Activated CD8-positive, alpha-beta memory T cell treated with anti-CD3 and anti-CD28 coated beads, Interleukin-2, amount 50 U/mL, for 24 hours (primary cell): ENCODE results near the gene FAM13C.

Source experiments
- DNase-seq: peaks from one replicate; pipeline ENCODE4 v3.0.0-alpha.2; 2020; ENCODE audit errors: extremely low read depth

The FAM13C gene

DNA sequence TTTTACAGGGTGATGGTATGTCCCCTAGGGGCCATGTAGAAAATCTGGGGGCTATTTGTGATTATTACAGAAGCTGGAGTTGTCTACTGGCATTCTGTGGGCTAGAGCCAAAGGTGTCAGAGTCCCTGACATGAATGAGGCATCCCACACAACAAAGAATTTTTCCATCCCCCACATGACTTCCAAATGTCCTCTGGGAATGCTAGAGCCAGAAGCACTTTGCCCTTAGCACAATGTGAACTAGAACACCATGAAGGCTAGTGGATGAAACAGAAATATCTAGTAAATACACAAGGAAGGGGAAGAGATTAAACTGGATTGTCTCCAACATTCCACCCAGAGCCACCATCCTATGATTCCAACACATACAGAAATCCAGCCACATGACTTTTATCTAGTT is 46.9 kb downstream of the FAM13C start:
- no peak for DNase-seq

DNA sequence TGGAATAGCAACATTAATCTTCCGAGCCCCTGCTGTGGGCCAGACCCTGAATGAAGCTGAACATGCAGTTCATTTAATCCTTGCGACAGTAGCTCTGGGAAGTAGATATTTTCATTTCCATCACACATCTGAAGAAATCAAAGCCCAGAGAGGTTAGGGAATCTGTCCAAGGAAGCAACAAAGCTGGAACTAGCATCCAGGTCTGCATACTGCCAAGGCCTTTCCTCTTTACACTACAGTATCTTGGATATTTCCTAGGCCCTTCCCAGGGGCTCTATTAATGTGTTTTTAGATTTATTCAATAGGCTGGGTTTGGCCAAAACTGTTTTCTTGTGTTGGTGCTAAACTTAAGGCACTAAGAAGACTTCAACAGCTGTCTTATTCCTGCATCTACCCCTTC is 48.1 kb downstream of the FAM13C start:
- no peak for DNase-seq

DNA sequence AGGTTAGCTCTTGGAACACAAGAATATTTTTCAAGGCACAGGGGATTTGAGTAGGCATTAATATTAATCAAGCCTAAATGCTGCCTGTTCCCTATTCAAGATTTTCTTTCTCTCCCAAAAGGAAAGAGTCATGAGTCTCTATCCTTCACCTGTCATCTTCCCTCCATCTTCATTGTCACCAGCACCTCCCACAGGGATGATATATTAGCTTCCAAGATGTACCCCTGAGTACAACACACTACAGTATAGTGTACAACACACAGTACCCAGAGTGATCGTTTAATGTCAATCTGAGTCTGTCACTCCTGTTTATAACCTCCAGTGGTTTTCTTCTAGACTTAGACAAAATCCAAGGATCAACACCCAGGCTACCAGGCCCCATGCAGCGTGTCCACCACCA is 50.1 kb downstream of the FAM13C start:
- no peak for DNase-seq

DNA sequence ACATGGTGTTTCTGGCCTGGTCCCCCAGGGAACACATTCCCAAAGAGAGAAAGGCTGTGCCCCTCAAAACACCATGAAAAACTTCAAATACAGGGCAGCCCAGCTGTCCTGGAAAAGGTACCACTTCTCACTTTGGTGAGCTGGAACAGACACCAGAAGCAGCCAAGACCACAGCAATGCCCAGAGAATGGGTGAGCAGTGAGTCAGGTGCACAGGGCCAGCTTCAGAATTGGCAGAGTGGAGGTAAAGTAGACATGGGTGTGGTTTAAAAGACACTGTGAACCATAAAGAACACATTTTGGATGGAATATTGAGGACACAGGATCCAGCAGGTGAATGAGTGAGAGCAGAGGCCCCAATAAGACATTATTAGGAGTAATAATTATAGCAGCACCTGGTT is 51.3 kb downstream of the FAM13C start:
- no peak for DNase-seq

DNA sequence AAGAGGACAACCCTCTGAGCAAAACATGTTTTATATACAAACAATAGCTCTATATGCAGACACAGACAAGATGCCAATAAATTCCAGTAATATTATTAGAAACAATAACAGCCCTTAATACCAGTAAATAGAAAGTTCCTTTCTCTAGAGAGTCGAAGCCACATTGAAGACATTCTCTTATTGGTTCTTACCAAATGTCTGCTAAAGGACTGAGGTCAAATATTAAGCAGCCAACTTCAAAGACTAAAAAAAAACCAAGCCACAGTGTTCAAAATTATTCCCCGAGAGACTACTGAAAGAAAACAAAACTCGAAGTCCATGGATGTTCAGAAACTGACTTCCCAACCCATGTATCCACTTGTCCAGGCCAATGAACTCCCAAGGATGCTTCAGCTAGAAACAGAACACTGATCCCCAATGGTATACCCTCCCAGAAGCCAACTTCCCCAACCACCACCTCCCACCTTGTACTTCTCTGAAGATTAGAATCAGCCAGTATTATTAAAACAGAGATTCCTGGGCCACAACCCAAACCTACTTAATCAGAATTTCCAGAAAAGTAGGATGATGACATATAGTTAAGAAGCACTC is 51.9 kb downstream of the FAM13C start:
- DNase-seq: no peak

DNA sequence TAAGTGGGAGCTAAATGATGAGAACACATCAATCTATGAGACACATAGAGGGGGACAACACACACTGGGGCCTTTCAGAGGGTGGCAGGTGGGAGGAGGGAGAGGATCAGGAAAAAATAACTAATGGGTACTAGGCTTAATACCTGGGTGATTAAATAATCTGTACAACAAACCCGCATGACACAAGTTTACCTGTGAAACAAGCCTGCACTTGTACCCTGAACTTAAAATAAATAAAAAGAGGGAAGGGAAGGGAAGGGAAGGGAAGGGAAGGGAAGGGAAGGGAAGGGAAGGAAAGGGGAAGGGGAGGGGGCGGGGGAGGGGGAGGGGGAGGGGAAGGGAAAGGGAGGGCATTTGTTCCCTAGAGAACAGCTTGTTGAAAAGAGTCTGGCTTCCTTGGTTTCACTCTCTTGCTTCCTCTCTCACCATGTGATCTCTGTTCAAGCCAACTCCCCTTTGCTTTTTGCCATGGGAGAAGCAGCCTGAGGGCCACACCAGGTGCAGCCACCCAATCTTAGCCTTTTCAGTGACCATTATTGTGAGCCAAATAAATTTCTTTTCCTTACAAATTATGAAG is 57.7 kb downstream of the FAM13C start:
- DNase-seq: no peak

DNA sequence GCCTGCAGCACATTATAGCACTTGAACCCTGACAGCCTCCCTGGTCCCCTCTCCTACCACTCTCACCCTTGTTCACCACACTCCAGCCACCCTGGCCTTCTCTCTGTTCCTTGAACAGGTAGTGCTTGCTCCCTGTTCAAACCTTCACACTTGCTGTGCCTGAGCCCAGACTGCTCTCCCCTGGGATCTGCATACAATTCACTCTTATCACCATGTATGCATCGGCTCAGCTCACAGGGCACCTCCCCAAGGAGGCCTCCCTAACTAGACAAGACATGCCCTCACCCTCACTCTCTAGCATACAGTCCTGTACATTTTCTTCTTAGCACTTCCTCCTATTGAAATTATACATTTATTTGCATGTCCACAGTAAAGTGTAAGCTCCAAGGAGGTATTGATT is 59.3 kb downstream of the FAM13C start:
- DNase-seq: no peak

DNA sequence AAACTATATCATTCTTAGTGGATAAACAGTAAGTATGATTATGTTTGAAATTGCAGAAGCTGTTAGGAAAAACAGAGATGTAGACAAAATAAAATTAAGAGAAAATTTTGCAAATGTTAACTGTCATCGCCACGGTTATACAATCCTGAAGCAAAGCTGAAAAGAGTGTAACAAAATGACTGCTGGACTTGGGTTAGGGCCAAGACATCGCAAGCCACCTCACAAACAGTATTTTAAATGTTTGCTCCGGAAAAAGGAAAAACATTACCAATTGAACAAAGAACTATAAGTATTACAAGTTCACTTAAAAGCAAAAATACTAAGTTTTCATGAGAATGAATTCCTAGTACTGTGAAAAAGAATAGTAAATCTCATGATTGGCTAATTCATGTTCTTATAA is 60.0 kb downstream of the FAM13C start:
- no peak for DNase-seq

DNA sequence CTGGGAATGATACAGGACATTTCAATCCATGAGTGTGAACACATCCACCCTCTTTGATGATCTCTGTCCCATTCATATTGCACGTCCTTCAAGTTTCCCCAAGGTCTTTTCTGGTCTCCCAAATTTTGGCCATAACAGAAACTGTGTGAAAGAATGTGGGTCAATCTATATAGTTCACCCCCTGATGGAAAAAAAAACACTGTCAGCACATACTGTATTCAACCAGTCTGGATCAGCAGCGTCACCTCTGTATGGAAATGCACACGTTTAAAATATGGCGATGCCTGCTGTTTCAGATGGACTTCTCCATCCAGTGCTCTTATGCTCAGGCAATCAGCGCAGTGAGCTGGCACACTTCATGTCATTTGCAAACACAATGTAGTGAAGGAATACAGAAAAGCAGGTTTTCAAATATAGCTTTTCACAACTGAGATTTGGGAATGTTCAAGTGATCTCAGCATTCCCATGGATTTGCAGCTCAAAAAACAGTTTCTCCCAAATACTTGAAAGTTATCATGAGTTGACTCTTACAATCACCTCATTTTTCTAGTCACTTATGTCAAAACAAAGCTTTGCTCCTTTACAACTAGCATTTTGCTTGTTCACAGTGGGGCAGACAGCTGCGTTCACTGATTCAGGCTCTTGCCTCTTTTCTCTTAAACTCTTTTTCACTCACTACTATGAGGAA is 61.1 kb downstream of the FAM13C start:
- DNase-seq: no peak

DNA sequence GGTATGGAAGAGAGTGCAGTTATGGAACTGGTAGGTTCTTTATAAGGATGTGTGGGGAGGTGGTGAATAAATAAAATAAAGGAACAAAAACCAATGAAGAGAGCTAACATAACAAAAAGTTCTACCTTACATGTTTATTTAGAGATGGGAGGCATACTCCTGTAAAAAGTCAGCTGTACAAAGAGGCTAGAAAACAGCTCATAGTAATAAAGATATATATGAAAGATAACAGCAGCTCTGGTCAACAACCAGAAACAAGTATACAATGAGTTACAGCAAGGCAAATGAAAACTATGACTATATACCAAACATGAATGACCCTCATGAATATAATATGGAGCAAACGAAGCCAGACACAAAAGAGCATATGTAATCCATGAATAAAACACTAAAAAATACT is 62.0 kb downstream of the FAM13C start:
- no peak for DNase-seq

DNA sequence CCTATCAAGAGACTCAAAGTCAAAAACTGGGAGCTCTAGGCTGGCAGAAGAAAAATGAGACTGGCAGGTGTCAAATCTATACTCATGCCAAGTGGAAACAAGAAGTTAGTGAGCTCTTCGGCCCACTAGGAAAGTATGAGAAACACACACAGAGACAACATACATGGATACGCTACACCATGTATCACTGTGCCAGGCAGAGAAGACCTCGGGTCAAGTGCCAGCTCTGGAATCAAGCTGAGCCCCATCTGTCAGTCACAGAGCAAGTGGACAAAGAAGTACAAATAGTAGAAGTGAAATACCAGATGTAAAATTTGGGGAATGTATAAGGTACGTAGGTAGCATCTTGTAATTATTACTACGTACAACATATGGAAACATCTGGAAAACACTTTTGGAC is 62.4 kb downstream of the FAM13C start:
- no peak for DNase-seq

DNA sequence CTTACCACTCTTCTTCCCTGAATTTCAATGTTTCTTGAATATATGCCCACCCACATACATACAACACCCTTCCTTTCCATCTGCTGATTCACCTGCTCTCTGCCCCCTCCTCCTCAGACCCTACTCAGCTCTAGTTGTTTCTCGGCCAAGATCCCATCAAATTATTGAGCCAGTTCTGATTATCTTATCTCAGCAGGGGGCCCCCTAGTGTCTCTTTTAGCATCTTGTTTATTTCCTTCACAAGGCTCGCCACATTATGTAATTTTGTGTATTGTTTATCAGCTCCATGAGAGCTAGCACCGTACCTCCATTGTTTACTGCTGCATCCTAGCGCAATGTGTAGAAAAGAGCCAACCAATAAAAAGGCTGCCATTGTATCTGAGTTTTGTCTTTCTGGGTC is 71.9 kb downstream of the FAM13C start:
- DNase-seq: no peak

DNA sequence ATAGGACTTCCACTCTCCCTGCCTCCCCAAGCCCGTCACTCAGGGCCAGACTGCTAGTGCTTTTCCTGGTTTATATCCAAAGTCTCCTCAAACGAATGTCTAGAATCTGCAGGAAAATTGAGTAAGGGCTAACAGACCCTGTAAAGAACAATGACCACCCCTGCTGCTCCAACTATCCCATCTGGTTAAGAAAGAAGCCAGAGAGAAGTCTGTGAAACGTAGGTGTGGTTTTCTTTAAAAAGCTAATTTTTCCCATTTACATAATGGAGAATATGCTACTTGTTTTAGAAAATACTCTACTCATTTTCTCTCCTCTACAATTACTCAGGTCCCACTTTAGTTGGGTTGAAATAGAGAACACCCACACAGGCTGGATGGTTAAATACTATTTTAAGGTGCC is 72.5 kb downstream of the FAM13C start:
- DNase-seq: no peak

DNA sequence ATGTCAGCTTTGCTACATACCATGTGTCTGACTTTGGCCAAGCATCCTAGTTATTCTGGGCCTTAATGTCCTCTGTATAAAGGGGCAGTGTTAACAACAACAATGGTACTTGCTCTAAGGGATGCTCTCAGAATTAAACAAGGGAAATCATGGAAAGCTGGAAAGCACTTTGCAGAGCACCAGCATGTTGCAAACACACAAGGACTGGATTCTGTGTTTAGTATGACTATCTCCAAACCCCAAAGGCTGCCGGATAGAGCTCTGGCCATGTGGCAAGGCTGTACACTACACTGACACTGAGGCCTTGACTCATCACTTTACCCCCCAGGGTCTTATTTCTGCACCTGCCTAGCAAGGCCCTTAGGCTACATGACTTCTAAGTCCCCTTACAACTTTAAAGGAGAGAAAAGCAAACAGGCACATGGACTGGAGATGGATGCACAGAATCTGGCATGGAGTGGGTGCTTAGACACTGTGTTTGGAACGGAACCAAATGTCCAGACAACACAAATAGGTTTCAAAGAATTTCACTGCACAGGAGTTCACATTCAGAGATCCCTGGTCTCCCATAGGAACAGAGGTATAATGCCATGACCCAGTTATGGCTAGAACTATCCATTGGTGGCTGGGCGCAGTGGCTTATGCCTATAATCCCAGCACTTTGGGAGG is 74.6 kb downstream of the FAM13C start:
- no peak for DNase-seq

DNA sequence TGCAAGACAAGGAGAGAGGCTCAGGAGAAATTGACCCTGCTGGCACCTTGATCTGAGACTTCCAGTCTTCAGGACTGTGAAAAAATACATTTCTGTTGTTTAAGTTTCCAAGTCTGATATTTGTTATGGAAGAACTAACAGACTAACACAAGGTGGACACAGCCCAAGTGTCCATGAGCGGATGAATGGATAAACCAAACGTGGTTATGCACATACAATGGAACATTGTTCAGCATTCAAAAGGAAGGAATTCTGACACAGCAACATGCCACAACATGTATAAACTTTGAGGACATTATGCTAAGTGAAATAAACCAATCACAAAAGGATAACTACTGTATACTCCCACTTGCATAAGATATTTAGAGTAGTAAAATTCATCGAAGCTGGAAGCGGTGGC is 76.5 kb downstream of the FAM13C start:
- no peak for DNase-seq

DNA sequence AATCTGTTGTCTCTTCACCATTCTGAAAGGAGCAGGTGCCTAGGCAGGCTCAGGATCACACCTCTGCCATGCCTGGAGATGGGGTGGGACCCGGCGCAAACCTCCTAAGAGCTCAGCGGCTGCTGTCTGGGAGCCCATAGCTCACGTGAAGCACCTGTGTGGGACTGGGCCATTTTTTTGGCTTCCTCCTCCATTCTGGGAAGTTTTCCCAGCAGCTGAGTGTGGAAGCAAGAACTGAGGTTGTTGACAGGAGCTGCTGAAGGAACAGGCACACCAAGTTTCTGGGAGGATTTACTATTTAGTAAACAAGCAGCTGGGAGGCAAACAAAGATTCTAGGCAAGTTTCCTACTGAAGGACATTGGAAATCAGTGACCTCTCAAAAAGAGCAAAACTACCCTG is 77.3 kb downstream of the FAM13C start:
- no peak for DNase-seq

DNA sequence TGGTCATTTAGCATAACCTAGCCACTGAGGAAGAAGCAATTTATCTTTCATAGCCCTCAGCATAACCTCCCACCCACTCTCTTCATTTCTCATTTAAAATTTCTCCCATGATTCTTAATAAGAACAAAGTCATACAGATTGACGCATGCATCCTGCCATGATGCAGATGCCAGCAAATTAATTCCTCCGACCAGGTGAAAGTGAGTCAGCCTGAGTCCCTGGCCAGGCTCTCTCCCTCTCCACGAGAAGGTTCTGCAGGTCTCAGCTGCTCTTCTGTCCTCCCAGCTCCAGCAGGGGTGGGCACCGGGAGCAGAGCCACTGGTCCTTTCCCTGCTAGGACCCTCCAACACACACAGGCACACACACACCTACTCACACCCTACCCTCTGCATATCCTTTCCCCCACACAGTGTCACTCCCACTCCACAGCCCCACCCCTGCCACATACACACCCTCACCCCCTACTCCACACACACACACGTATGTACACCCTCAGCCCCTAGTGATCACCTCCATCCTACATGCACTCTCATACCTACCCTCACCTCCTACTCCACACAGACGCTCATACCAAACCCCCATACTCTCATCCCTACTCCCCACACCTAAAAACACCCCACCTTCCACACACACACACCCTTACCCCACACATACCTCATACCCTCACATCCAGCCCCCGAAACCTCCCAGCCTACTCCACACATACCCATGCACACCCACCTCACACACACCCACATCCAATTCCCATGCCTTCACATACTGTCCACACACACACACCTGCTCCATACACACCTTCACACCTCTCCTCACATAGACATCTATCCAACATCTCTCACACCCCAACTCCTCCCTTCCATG is 78.0 kb downstream of the FAM13C start:
- DNase-seq: no peak

DNA sequence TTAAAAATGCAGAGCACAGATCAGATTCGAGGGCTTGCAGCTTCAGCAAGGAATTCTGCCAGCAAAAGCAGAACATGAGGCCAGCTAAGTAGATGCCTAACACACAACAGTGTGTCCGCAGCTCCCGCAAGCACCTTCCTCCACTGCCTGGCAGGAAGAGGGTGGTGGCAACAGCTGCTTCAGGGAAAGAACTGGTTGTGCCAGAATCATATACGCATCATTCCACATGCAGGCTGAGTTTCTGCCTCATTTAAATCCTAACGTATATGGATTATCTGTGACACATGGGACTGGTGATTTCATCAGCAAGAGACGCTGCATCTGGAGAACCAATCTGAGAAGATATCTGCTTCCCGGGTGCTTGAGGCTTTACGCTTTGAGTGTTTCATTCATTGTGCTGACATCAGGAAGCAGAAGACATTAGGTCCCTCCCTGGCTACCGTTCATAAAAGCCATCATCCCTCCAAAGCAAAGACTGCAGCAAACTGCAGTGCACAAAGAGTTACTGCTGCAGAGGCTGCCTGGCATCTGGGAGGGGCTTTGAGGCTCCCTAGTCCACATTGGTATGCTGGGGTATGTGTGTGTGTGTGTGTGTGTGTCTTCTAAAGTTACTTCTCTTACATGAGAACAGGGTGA is 78.8 kb downstream of the FAM13C start:
- no peak for DNase-seq

DNA sequence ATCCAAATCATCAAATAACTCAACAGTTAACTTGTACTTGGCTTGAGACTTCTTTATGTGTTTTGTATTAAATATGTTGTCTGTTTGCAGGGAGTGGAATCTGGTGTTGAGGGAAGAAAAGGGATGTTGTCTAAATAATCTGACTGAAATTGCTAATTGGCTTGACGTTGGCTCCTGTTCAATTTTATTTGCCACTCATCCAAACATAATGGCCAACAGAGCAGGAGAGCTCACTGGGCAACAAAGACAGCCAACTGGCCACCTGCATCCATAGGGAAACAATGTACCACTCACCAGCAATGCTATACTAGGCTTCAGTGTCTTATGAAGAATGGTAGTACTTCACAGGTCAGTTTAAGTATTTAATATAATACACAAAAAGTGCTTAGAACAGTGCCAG is 80.5 kb downstream of the FAM13C start:
- no peak for DNase-seq

DNA sequence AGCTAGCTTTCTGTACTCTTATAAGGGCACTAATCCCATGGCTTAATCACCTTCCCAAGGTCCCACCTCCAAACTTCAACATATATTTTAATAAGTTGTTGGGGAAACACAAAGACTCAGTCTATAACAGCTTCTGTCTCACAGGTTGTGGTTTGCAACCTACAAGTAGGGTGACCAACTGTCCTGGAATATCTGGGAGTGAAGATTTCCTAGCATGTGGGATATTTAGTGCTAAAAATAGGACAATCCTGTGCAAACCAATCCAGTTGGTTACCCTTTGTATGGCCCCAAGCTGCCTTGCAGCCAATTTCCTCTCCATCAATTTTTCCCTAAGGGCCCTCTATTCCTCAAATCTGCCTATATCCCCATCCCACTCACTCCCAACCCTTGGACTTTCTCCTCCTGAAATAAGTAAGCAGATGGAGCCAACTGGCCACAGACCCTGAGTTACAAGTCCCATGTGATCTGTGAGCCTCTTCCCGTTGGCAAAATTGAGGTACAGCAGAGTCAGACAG is 82.3 kb downstream of the FAM13C start:
- no peak for DNase-seq

DNA sequence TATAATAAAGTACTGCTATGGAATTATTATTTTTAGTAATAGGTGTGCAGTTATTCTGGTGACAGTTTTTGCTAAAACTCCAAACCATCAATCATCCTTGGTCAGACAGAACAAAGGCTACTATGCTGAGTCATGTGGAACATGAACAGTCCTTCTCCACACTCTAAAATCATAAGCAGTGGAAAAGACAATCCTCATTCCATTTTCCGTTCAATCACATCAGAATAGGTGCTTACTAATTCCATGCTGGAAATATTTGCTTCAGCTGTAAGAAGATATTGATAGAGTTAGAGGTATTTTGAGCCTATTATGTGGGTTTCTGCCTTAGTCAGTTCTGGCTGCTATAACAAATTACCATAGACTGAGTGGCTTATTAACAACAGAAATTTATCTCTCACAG is 82.9 kb downstream of the FAM13C start:
- DNase-seq: no peak

DNA sequence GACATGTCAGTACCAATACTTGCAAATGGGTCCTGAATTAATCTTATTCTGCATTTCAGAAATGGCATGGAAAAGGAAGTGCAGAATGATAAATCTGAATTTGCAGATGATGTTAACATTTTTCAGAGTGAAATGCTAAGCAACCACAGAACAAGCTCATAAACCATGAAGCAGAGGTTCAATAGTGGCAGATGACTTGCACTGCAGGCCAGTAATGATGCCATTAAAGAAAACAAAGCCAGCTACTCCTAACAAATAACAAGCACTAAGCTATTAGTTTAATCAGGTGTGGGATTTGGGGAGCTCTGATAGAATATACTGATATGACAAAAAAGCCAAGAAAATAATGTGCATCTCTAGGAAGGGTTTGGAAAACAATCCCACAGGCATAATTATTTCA is 85.4 kb downstream of the FAM13C start:
- DNase-seq: no peak
